Measurements from ENCODE around the gene PAK4.

GRCh38 chr19:39113199-39113598 lies 12.4 kb upstream of the PAK4 start:
- TF ChIP-seq REST (IDR thresholded peaks at IDR 0.05; ENCODE audit: borderline replicate concordance): no peak
- TF ChIP-seq REST (CRISPR knock-in tag; IDR thresholded peaks at IDR 0.05; ENCODE audit: low read depth): no peak
- TF ChIP-seq CTCF (IDR thresholded peaks at IDR 0.05 in 2 of 3, conservative IDR thresholded peaks at IDR 0.05 in 1 of 3; ENCODE audit: insufficient read depth in 2 of 3, low read depth in 1 of 3, low read length in 3 of 3): no peak
- no peak for TF ChIP-seq ZNF12 (CRISPR knock-in tag; IDR thresholded peaks at IDR 0.05)
- TF ChIP-seq ZNF124 (CRISPR knock-in tag; IDR thresholded peaks at IDR 0.05): no peak
- no peak for TF ChIP-seq ATF2 (CRISPR knock-in tag; IDR thresholded peaks at IDR 0.05)
- TF ChIP-seq ZNF174 (CRISPR knock-in tag; IDR thresholded peaks at IDR 0.05): no peak
- no peak for TF ChIP-seq KLF16 (IDR thresholded peaks at IDR 0.05)
- no peak for TF ChIP-seq CEBPB (tag; IDR thresholded peaks at IDR 0.05)
- TF ChIP-seq ARHGAP35 (IDR thresholded peaks at IDR 0.05; ENCODE audit: partially characterized antibody): no peak
- no peak for TF ChIP-seq ZNF668 (CRISPR knock-in tag; IDR thresholded peaks at IDR 0.05)
- TF ChIP-seq JUNB (CRISPR knock-in tag; conservative IDR thresholded peaks at IDR 0.05): no peak
- TF ChIP-seq ATF4 (CRISPR knock-in tag; IDR thresholded peaks at IDR 0.05): no peak
- no peak for TF ChIP-seq GABPB1 (CRISPR knock-in tag; IDR thresholded peaks at IDR 0.05)
